SK-N-SH treated with all-trans-retinoic acid at 6 μM for 48 hours (cell line): ENCODE data around the gene CLPTM1L.

Source experiments
- ARNTL ChIP-seq: fragments of 450-650 bp; formaldehyde crosslinking; IDR thresholded peaks from 2 replicates; pipeline ENCODE4 v1.5.0; 2020; ENCODE audit warnings: low read depth, mild to moderate bottlenecking, moderate library complexity, borderline replicate concordance
- CREB5 ChIP-seq: fragments of 250-450 bp; sonication (Bioruptor Pico); IDR thresholded peaks from 2 replicates; pipeline ENCODE4 v1.5.1; 2020; ENCODE audit warnings: low read depth, mild to moderate bottlenecking, moderate library complexity
- ESRRG ChIP-seq: fragments of 250-450 bp; sonication (Bioruptor Pico); IDR thresholded peaks from 2 replicates; pipeline ENCODE4 v1.6.1; 2021; ENCODE audit warnings: mild to moderate bottlenecking
- OSR1 ChIP-seq: fragments of 250-450 bp; sonication (Bioruptor Pico); IDR thresholded peaks from 2 replicates; pipeline ENCODE4 v1.8.0; 2022; ENCODE audit warnings: moderate library complexity, mild to moderate bottlenecking, inconsistent platforms
- PATZ1 ChIP-seq: fragments of 250-450 bp; sonication (Bioruptor Pico); IDR thresholded peaks from 2 replicates; pipeline ENCODE4 v1.8.0; 2020; ENCODE audit warnings: mild to moderate bottlenecking, moderate library complexity, borderline replicate concordance
- SNAI2 ChIP-seq: fragments of 250-450 bp; sonication (Bioruptor Pico); IDR thresholded peaks from 2 replicates; pipeline ENCODE4 v1.5.0; 2020; ENCODE audit warnings: mild to moderate bottlenecking, moderate library complexity
- TCF4 ChIP-seq: fragments of 250-450 bp; sonication (Bioruptor Pico); IDR thresholded peaks from 2 replicates; pipeline ENCODE4 v1.8.0; 2021; ENCODE audit warnings: mild to moderate bottlenecking, moderate library complexity, borderline replicate concordance
- ZNF8 ChIP-seq: fragments of 450-650 bp; formaldehyde crosslinking; IDR thresholded peaks from 2 replicates; pipeline ENCODE4 v1.5.0; 2020; ENCODE audit warnings: mild to moderate bottlenecking, moderate library complexity

GRCh38 chr5:1278216-1278615 is 66.7 kb downstream of the CLPTM1L start:
- no peak for TF ChIP-seq TCF4 (CRISPR knock-in tag)
- TF ChIP-seq ZNF8 (CRISPR knock-in tag), result no peak
- no peak for TF ChIP-seq ESRRG
- TF ChIP-seq ARNTL, result no peak
- no peak for TF ChIP-seq OSR1 (CRISPR knock-in tag)
- TF ChIP-seq SNAI2 (CRISPR knock-in tag), result no peak
- no peak for TF ChIP-seq PATZ1 (CRISPR knock-in tag)
- TF ChIP-seq CREB5 (CRISPR knock-in tag), result no peak
